Measurements from ENCODE around the gene TARM1. TPM values are rescaled to one million over a fixed set of nuclear protein-coding genes. Genes with fewer than 3 reads are reported as not detected.

The TARM1 gene
- total and polyA plus RNA-seq, 2 of the 4 experiments (the other 2 are of a cell fraction): not detected

DNA sequence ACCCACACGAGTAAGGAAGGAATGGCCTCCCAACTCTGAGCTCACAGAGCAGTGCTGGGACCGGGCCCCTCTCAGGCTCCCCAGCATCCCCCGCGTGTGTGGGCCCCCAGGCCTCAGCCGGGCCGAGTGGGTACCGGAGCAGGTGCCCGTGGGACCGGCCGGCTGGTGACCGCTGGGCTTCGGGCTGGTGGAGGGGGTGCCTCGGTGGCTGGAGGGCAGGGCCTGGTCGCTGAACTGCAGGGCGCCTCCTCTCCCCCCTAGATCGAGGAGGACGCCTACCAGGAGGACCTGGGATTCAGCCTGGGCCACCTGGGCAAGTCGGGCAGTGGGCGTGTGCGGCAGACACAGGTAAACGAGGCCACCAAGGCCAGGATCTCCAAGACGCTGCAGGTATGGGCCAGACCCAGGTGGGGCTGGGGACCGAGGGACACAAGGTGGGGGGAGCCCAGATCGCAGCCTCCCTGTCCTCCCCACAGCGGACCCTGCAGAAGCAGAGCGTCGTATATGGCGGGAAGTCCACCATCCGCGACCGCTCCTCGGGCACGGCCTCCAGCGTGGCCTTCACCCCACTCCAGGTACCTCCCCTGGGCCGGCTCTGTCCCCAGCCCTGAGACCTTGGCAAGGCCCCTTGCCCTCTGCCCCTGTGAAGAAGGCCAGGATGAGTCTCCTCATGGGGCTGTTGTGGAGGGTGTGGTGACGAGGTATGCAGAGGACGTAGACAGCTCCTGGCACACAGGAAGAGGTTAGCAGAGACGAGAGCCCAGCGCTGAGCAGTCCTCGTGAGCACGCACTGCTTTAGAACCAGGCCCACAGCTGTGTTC lies 47.8 kb upstream of the TARM1 start:
- Histone ChIP-seq H3K18ac (ENCODE audit: low read depth, low read length) (no peak overlapping the region), H3K36me3 (ENCODE audit: control insufficient read depth, insufficient read depth, low read length) (peaks cover 56% of the 10 kb centered on the region), H3K27ac (ENCODE audit: insufficient read depth, low read length) (no peak overlapping the region), H3K23ac (ENCODE audit: low read depth, low read length) (no peak overlapping the region), H3K79me1 (ENCODE audit: low read depth in 1 of 2, low read length in 2 of 2) (no peaks in the 10 kb centered on the region), H3K9me1 (ENCODE audit: insufficient read depth, low read length) (no peaks in the 10 kb centered on the region), H3K9ac (ENCODE audit: low read depth, low read length) (no peak overlapping the region), H3K4me1 (ENCODE audit: control insufficient read depth, insufficient read depth, low read length) (no peaks in the 10 kb centered on the region), H3K4me2 (ENCODE audit: low read depth, low read length) (no peak overlapping the region), H3K4me3 (ENCODE audit: insufficient read depth, low read depth, low read length) (no peak overlapping the region), H3K9me3 (ENCODE audit: control insufficient read depth, insufficient read depth, low read length) (no peaks in the 10 kb centered on the region), H2AK9ac (replicated peaks; ENCODE audit: low read depth, low read length, poor library complexity) (no peak overlapping the region), H2BK120ac (ENCODE audit: low read depth, low read length) (no peak overlapping the region), H4K20me1 (ENCODE audit: insufficient read depth, low read length) (no peaks in the 10 kb centered on the region), H2AFZ (replicated peaks; ENCODE audit: low read length, poor library complexity) (no peak overlapping the region), H3K27me3 (ENCODE audit: control insufficient read depth, insufficient read depth, low read length) (no peaks in the 10 kb centered on the region), H4K91ac (ENCODE audit: insufficient read depth, low read depth, low read length) (no peak overlapping the region), H2BK15ac (ENCODE audit: low read depth, low read length) (no peak overlapping the region), H4K5ac (ENCODE audit: low read depth, low read length) (no peak overlapping the region), H2BK20ac (ENCODE audit: low read depth, low read length) (no peak overlapping the region), H3K14ac (replicated peaks; ENCODE audit: low read depth, low read length) (no peak overlapping the region), H2BK5ac (ENCODE audit: low read depth, low read length, poor library complexity, severe bottlenecking) (no peak overlapping the region), H3K4ac (ENCODE audit: low read depth, low read length) (no peak overlapping the region), H4K8ac (ENCODE audit: low read depth in 2 of 2, low read length in 2 of 2) (no peak overlapping the region), H2AK5ac (ENCODE audit: low read depth, low read length) (no peak overlapping the region), H3K56ac (ENCODE audit: extremely low read depth, insufficient read depth, low read length) (no peak overlapping the region)
- dilution Hi-C loops (cut with HindIII; ENCODE audit: low sequenced_read_pairs, unreplicated experiment): no loop called here
- BruUV-seq (replicated peaks): no TSS peak
- in situ Hi-C loops (cut with MboI; ENCODE audit: low sequenced_read_pairs): loop anchor here (25.0 kb wide), 1 partner anchor 1533 kb away; the partner anchor contains the start of gene U2AF2
- WGBS, 2 experiments (ENCODE audit: extremely low coverage in 2 of 2, insufficient read length in 1 of 2): 96% methylated on average over 14 of the region's 41 CpGs; no CpG with 5 or more reads in 1 of the 2 experiments
- ATAC-seq (ENCODE audit: low read depth): no peak
- intact Hi-C loops (cut with micrococcal nuclease): no loop called here
- no peak for DNase-seq
- TF ChIP-seq MAZ (IDR thresholded peaks at IDR 0.05; ENCODE audit: borderline replicate concordance, low read depth, low read length) (no peak), POLR2A (IDR thresholded peaks at IDR 0.05; ENCODE audit: low read depth, low read length) (no peak), NFE2L2 (IDR thresholded peaks at IDR 0.05; ENCODE audit: low read depth, low read length) (no peak), BHLHE40 (IDR thresholded peaks at IDR 0.05; ENCODE audit: low read depth, low read length) (no peak), RAD21 (IDR thresholded peaks at IDR 0.05; ENCODE audit: low read length) (no peak), SMC3 (IDR thresholded peaks at IDR 0.05; ENCODE audit: low read depth, low read length) (no peak), FOS (IDR thresholded peaks at IDR 0.05; ENCODE audit: low read depth, low read length) (no peak)
- TF ChIP-seq, protein P1, sequence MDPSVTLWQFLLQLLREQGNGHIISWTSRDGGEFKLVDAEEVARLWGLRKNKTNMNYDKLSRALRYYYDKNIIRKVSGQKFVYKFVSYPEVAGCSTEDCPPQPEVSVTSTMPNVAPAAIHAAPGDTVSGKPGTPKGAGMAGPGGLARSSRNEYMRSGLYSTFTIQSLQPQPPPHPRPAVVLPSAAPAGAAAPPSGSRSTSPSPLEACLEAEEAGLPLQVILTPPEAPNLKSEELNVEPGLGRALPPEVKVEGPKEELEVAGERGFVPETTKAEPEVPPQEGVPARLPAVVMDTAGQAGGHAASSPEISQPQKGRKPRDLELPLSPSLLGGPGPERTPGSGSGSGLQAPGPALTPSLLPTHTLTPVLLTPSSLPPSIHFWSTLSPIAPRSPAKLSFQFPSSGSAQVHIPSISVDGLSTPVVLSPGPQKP (IDR thresholded peaks at IDR 0.05; ENCODE audit: borderline replicate concordance, low read depth, low read length): no peak
- ChIA-PET POLR2A (ENCODE audit: unreplicated experiment) (no interaction called here), CTCF (no interaction called here)

Data from IMR-90 (cell line).